Gastrocnemius medialis (tissue), 4 donors: ENCODE measurements around the gene MIF.

ENCODE experiments used
- CTCF ChIP-seq, 5 experiments: fragments of 450-650 bp in 3 of 5; fragments of 200-600 bp in 2 of 5; sonication (generic) in 2 of 5; IDR thresholded peaks in 4 of 5; conservative IDR thresholded peaks in 1 of 5; 1 replicate in 4 of 5; 2 replicates in 1 of 5; pipeline ENCODE4 v1.5.1; 2016 to 2019; ENCODE audit warnings: antibody characterized with exemption in 5 of 5, mild to moderate bottlenecking in 3 of 5, moderate library complexity in 3 of 5
- POLR2A ChIP-seq, 2 donors: fragments of 450-650 bp; IDR thresholded peaks; one replicate each; pipeline ENCODE4 v1.6.1; 2017; ENCODE audit warnings: antibody characterized with exemption in 2 of 2, mild to moderate bottlenecking in 2 of 2, moderate library complexity in 2 of 2

DNA sequence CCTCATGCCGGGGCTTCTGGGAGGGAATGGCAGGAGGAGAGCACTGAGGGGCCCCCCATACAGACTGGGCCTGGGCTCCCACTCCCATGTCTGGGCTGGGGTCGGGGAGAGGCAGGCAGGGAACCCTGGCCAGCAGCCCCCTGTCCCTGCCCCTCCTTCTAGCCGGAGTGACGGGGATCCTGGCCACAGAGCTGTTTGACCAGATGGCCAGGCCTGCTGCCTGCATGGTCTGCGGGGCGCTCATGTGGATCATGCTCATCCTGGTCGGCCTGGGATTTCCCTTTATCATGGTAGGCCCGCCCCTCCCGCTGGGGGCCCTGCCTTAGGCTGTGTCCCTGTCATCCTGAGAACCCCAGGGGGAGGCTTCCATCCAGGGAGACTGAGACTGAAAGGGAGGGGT lies 10.0 kb upstream of the MIF start:
- TF ChIP-seq POLR2A (IDR thresholded peaks at IDR 0.05) (no peak), CTCF (IDR thresholded peaks at IDR 0.05 in 4 of 5, conservative IDR thresholded peaks at IDR 0.05 in 1 of 5) (no peak)
